CD4-positive, alpha-beta T cell treated with Interleukin-6 at 100 ng/mL for 8 hours (primary cell): ENCODE data around the gene KIF11.
"Not testable (repeated sequence)": the region's sequence is repeated elsewhere in the genome, so short reads cannot be mapped to it uniquely, and the experiment has no call there.

Experiments
- DNase-seq: peaks from one replicate; pipeline ENCODE4 v3.0.0-alpha.2; 2020; ENCODE audit warnings: mixed read lengths, low spot score

KIF11 gene

GRCh38 chr10:92592761-92593618 lies at the start of gene KIF11:
TSS of gene KIF11 (plus strand) at chr10:92593130. CDS start at chr10:92593376, 246 bp downstream.
- peak; percentile 95 for DNase-seq

- no peak for DNase-seq
Measured at GRCh38 chr10:92544296-92544695, 48.6 kb upstream of the KIF11 start.

- no peak for DNase-seq
Measured at GRCh38 chr10:92545556-92545955, 47.4 kb upstream of the KIF11 start.

- DNase-seq, result no peak
Measured at GRCh38 chr10:92547676-92548075, 45.3 kb upstream of the KIF11 start.

- DNase-seq, result no peak
Measured at GRCh38 chr10:92550924-92551323, 42.0 kb upstream of the KIF11 start.

GRCh38 chr10:92552310-92552709 lies 40.6 kb upstream of the KIF11 start:
- DNase-seq, result no peak

GRCh38 chr10:92553959-92554358 lies 39.0 kb upstream of the KIF11 start:
- DNase-seq, result no peak

GRCh38 chr10:92559046-92559445 lies 33.9 kb upstream of the KIF11 start:
- DNase-seq, result no peak

GRCh38 chr10:92562424-92562823 lies 30.5 kb upstream of the KIF11 start:
- DNase-seq, result no peak

- no peak for DNase-seq
Measured at GRCh38 chr10:92567952-92568600, 24.9 kb upstream of the KIF11 start.

GRCh38 chr10:92569071-92569470 lies 23.9 kb upstream of the KIF11 start:
- no peak for DNase-seq

GRCh38 chr10:92569663-92570062 lies 23.3 kb upstream of the KIF11 start:
- not testable (repeated sequence) for DNase-seq

- no peak for DNase-seq
Measured at GRCh38 chr10:92571649-92572048, 21.3 kb upstream of the KIF11 start.

- DNase-seq, result no peak
Measured at GRCh38 chr10:92572362-92573090, 20.4 kb upstream of the KIF11 start.

- DNase-seq, result no peak
Measured at GRCh38 chr10:92573091-92573797, 19.7 kb upstream of the KIF11 start.

GRCh38 chr10:92573798-92574547 lies 19.0 kb upstream of the KIF11 start, which contains the start of gene IDE:
TSS of gene IDE (minus strand) at chr10:92574093. CDS start at chr10:92574019, 74 bp downstream.
- DNase-seq, result peak; percentile 78

GRCh38 chr10:92574548-92575261 lies 18.2 kb upstream of the KIF11 start:
- DNase-seq, result peak; percentile 25

GRCh38 chr10:92575961-92576360 lies 17.0 kb upstream of the KIF11 start:
- DNase-seq, result no peak

GRCh38 chr10:92582347-92582746 lies 10.6 kb upstream of the KIF11 start:
- not testable (repeated sequence) for DNase-seq
